PC-9 (cell line): ENCODE results near the gene LVRN. TPM values are rescaled to one million over a fixed set of nuclear protein-coding genes. Genes with fewer than 3 reads are reported as not detected.

Experiments used
- BruUV-seq: library from RNA; stranded (reverse); fragments of 400-500 nt; replicated peaks from 2 replicates; lab custom pipeline; 2021; lab: Mats Ljungman, UMichigan
- CTCF ChIA-PET: fragments of 300-600 bp; sonication (Branson Sonifier 250); formaldehyde crosslinking; loops from one replicate; lab custom pipeline; 2022; ENCODE audit warnings: antibody characterized with exemption; lab: Charles Lee
- POLR2A ChIA-PET: fragments of 300-600 bp; sonication (Branson Sonifier 250); formaldehyde crosslinking; loops from one replicate; lab custom pipeline; 2022; ENCODE audit warnings: antibody characterized with exemption; ENCODE audit not compliant: unreplicated experiment; lab: Charles Lee
- DNase-seq, 2 experiments: peaks; one replicate each; pipeline versions ENCODE4 v3.0.0 to v3.0.0-alpha.2; 2015 to 2022; ENCODE audit warnings: mixed read lengths in 1 of 2
- H2AFZ ChIP-seq: fragments of 200-600 bp; sonication (generic); 2 replicates; pipeline ENCODE4 v1.8.1; 2017; ENCODE audit warnings: antibody characterized with exemption
- H3F3A ChIP-seq: fragments of 200-600 bp; sonication (generic); 2 replicates; pipeline ENCODE4 v1.8.1; 2017; ENCODE audit warnings: antibody characterized with exemption, mild to moderate bottlenecking, low read depth; ENCODE audit not compliant: insufficient read depth
- H3K27ac ChIP-seq: fragments of 200-600 bp; sonication (generic); 2 replicates; pipeline ENCODE4 v1.6.1; 2016; ENCODE audit warnings: mixed run types
- H3K27me3 ChIP-seq: fragments of 200-600 bp; sonication (generic); 2 replicates; pipeline ENCODE4 v1.6.1; 2016; ENCODE audit warnings: low read depth, mixed run types; ENCODE audit not compliant: insufficient read depth
- H3K36me3 ChIP-seq: fragments of 200-600 bp; sonication (generic); 2 replicates; pipeline ENCODE4 v1.6.1; 2016; ENCODE audit warnings: low read depth, mixed run types
- H3K4me1 ChIP-seq: fragments of 200-600 bp; sonication (generic); replicated peaks from 2 replicates; pipeline ENCODE4 v1.6.1; 2016; ENCODE audit warnings: mixed run types; ENCODE audit not compliant: insufficient read depth
- H3K4me2 ChIP-seq: fragments of 200-600 bp; sonication (generic); 2 replicates; pipeline ENCODE4 v1.6.1; 2017; ENCODE audit warnings: mixed run types
- H3K4me3 ChIP-seq: fragments of 200-600 bp; sonication (generic); 2 replicates; pipeline ENCODE4 v1.6.1; 2016; ENCODE audit warnings: mixed run types
- H3K79me2 ChIP-seq: fragments of 200-600 bp; sonication (generic); 2 replicates; pipeline ENCODE4 v1.6.1; 2017; ENCODE audit warnings: low read depth, mixed run types
- H3K9me2 ChIP-seq: fragments of 200-600 bp; sonication (generic); 2 replicates; pipeline ENCODE4 v1.8.1; 2017; ENCODE audit warnings: mild to moderate bottlenecking; ENCODE audit not compliant: insufficient read depth
- H3K9me3 ChIP-seq: fragments of 200-600 bp; sonication (generic); 2 replicates; pipeline ENCODE4 v1.8.1; 2016; ENCODE audit warnings: low read depth; ENCODE audit not compliant: insufficient read depth
- H4K20me1 ChIP-seq: fragments of 200-600 bp; sonication (generic); 2 replicates; pipeline ENCODE4 v1.8.1; 2017; ENCODE audit not compliant: insufficient read depth
- CTCF ChIP-seq: fragments of 200-600 bp; sonication (generic); conservative IDR thresholded peaks from 2 replicates; pipeline ENCODE4 v1.6.1; 2017; ENCODE audit warnings: mixed run types, antibody characterized with exemption, mild to moderate bottlenecking, moderate library complexity
- EZH2 ChIP-seq: fragments of 200-600 bp; sonication (generic); IDR thresholded peaks from 2 replicates; pipeline ENCODE4 v1.8.0; 2017; ENCODE audit warnings: antibody characterized with exemption, low read depth
- intact Hi-C: fragments of 100-400 bp; cut with micrococcal nuclease; formaldehyde crosslinking; loops from one replicate; pipeline ENCODE4 v1.10.0; 2022; ENCODE audit not compliant: unreplicated experiment
- total RNA-seq: library from RNA; stranded (reverse); gene quantifications from 2 replicates; pipeline ENCODE4 v1.2.3, GENCODE V29; 2021

Gene LVRN
- total RNA-seq, 1 experiment from 2014 or later, result 0.79 TPM

GRCh38 chr5:116013936-116014335 lies 51.7 kb downstream of the LVRN start:
- no peak for DNase-seq
- Histone ChIP-seq H3K36me3 (no peaks in the 10 kb centered on the region), H2AFZ (no peak overlapping the region), H3K4me1 (no peaks in the 10 kb centered on the region), H3K27ac (no peak overlapping the region), H4K20me1 (no peaks in the 10 kb centered on the region), H3K9me3 (no peaks in the 10 kb centered on the region), H3K4me3 (no peak overlapping the region), H3F3A (no peaks in the 10 kb centered on the region), H3K27me3 (no peaks in the 10 kb centered on the region), H3K79me2 (no peaks in the 10 kb centered on the region), H3K4me2 (no peak overlapping the region), H3K9me2 (no peaks in the 10 kb centered on the region)
- no TSS peak for BruUV-seq
- POLR2A ChIA-PET, result no interaction called here
- CTCF ChIA-PET, result no interaction called here
- TF ChIP-seq CTCF (no peak), EZH2 (no peak)
- intact Hi-C loops, result no loop called here

DNA sequence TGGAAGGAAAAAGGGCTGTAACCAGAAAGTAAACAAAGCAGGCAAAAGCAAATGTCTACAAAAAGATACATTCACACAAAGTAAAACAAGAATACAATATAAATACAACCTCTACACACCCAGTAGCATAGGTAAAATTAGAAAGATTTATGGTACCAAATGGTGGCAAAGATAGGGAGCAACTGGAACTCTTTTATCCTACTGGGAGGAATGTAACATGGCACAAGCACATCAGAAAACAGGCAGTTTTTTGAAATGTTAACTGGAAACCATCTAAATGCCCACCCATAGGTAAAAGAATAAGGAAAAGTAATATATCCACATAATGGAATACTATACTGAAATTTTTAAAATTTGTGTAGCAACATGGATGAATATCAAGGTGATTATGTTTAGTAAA lies 61.3 kb downstream of the LVRN start:
- ChIA-PET POLR2A (no interaction called here), CTCF (no interaction called here)
- H4K20me1 ChIP-seq, result no peaks in the 10 kb centered on the region
- no peak overlapping the region for H3K4me3 ChIP-seq
- no peaks in the 10 kb centered on the region for H3F3A ChIP-seq
- H3K4me1 ChIP-seq, result no peaks in the 10 kb centered on the region
- H3K9me3 ChIP-seq, result no peaks in the 10 kb centered on the region
- H3K27me3 ChIP-seq, result no peaks in the 10 kb centered on the region
- intact Hi-C loops, result no loop called here
- H3K27ac ChIP-seq, result no peak overlapping the region
- no peak overlapping the region for H2AFZ ChIP-seq
- no peak for TF ChIP-seq EZH2
- no peak for TF ChIP-seq CTCF
- no peaks in the 10 kb centered on the region for H3K79me2 ChIP-seq
- H3K36me3 ChIP-seq, result no peaks in the 10 kb centered on the region
- no TSS peak for BruUV-seq
- H3K9me2 ChIP-seq, result no peaks in the 10 kb centered on the region
- no peak for DNase-seq
- no peak overlapping the region for H3K4me2 ChIP-seq

- Histone ChIP-seq H3K4me2 (no peak overlapping the region), H3K27me3 (no peaks in the 10 kb centered on the region), H3F3A (no peaks in the 10 kb centered on the region), H3K27ac (no peak overlapping the region), H2AFZ (no peak overlapping the region), H3K9me2 (no peaks in the 10 kb centered on the region), H3K9me3 (no peaks in the 10 kb centered on the region), H4K20me1 (no peaks in the 10 kb centered on the region), H3K4me1 (peaks cover 2% of the 10 kb centered on the region; the same call in 1 of the 2 replicates), H3K36me3 (no peaks in the 10 kb centered on the region), H3K79me2 (no peaks in the 10 kb centered on the region), H3K4me3 (no peak overlapping the region)
- no TSS peak for BruUV-seq
- no peak for TF ChIP-seq EZH2
- TF ChIP-seq CTCF, result no peak
- ChIA-PET POLR2A (no interaction called here), CTCF (no interaction called here)
- no peak for DNase-seq
- intact Hi-C loops, result no loop called here
Measured at GRCh38 chr5:116025866-116026265, 63.6 kb downstream of the LVRN start.
